ENCODE measurements around the gene ALK.

ALK gene

DNA sequence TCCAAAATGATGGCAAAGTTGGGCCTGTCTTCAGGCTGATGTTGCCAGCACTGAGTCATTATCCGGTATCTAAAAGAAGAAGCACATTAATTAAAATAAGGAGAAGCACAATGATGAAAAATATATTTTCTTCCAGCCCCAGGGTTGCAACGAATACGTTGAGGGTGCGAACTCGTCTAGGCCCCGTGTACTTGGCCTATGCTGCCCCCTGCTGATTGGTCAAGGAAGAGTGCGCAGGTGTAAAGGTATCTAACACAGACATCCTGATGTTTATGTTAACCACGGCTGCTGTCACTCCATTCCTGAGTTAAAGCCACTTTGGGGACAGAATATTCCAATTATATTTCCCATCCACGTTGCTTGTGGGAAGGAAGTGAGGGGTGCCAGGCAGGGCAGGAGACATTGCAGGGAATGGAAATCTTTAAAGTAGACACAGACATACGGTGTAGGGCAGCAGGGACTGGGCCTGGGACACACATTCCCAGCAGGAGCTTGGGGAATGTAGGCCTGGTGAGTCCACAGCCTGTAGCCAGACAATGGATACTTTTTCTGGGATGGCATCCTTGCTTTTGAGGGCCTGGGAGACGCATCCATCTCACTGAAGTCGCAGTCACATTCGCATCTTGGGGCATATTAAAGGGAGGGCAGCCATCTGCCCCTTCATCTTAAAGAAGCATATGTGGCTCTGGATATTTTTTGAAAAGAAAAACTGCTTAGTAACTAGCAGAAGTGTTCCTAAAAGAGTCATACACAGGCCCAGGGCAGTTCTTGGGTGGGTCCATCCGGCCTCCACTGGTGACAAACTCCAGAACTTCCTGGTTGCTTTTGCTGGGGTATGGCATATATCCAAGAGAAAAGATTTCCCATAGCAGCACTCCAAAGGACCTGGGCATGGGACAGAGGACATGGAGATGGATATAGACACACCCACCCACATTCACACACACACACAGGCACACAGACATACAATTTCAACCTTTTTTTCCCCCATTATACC, 724.3 kb downstream of the ALK start:
- Histone ChIP-seq H3K27me3 (no peaks in the 10 kb centered on the region), H3K36me3 (no peaks in the 10 kb centered on the region), H3K27ac (no peak overlapping the region), H4K20me1 (no peaks in the 10 kb centered on the region), H3K4me2 (no peak overlapping the region), H3K9me3 (no peaks in the 10 kb centered on the region), H3K4me3 (no peak overlapping the region), H3K4me1 (no peaks in the 10 kb centered on the region), H3K9ac (no peak overlapping the region)
- no peak for TF ChIP-seq Cebpa-rat (IDR thresholded peaks at IDR 0.05)

DNA sequence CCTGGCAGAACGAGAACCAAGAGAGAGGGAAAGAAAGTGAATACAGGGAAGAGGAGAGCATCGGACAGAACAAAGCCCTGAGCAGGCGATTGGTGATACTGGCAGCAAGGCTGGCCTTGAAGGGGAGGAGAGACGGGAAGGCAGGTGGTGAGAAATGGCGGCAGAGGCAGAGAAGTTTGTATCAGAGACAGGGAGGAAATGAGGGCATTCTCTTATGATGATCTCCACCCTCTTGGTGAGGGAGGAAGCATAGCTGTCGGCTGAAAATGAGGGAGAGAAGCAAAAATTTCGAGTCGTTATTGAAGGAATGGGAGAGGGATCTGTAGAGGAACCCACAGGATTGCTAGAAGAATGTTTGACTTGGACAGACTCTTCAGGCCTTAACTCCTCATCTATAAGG, 725.6 kb downstream of the ALK start:
- Histone ChIP-seq H4K20me1 (no peaks in the 10 kb centered on the region), H3K4me1 (no peaks in the 10 kb centered on the region), H3K4me3 (no peak overlapping the region), H3K27ac (no peak overlapping the region), H3K4me2 (no peak overlapping the region), H3K9ac (no peak overlapping the region), H3K27me3 (no peaks in the 10 kb centered on the region), H3K36me3 (no peaks in the 10 kb centered on the region), H3K9me3 (no peaks in the 10 kb centered on the region)
- TF ChIP-seq Cebpa-rat (IDR thresholded peaks at IDR 0.05): no peak

DNA sequence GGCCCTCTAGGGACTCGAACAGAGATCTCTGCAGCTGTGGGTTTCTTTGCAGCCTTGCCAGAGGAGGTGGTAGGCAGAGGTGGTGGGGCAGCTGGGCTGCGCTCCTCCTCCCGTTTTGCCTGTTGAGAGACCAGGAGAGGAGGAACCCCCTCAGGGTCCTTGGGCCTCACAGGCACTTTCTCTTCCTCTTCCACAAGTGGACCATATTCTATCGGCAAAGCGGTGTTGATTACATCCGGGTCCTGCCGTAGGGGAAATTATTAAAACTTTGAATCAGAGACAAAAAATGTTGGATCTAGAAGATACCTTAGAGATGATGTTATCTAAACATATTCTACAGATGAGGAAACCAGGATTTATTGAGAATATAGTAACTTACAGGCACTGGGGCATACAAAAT, 727.7 kb downstream of the ALK start:
- H3K36me3 ChIP-seq: no peaks in the 10 kb centered on the region
- 0 out of 2 replicates have a peak, but pooled peaks cover 8% of the 10 kb centered on the region for H3K4me1 ChIP-seq
- H3K4me3 ChIP-seq: no peak overlapping the region
- TF ChIP-seq Cebpa-rat (IDR thresholded peaks at IDR 0.05): no peak
- H4K20me1 ChIP-seq: no peaks in the 10 kb centered on the region
- H3K27ac ChIP-seq: no peak overlapping the region
- no peak overlapping the region for H3K4me2 ChIP-seq
- no peak overlapping the region for H3K9ac ChIP-seq
- H3K27me3 ChIP-seq: no peaks in the 10 kb centered on the region
- no peaks in the 10 kb centered on the region for H3K9me3 ChIP-seq

DNA sequence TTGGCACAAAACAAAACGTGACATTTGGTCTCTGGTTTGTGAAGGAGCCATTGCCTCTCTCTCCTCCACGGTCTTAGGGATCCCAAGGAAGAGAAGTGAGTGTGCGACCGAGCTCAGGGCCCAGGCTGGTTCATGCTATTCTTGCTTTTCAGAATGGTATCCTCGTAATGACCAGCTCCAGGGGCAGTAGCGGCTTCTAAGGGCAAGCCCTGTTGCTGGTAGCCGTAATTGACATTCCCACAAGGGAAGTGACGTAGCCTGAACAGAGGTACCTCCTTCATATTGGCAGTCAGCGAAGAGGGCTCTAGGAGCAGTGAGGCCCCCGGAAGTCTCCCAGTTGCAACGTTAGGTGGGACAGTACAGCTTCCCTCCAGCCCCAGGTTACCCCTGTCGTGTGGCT, 728.3 kb downstream of the ALK start:
- no peaks in the 10 kb centered on the region for H4K20me1 ChIP-seq
- H3K27ac ChIP-seq: no peak overlapping the region
- no peak overlapping the region for H3K4me3 ChIP-seq
- H3K36me3 ChIP-seq: no peaks in the 10 kb centered on the region
- H3K9me3 ChIP-seq: no peaks in the 10 kb centered on the region
- 0 out of 2 replicates have a peak, but pooled peaks cover 8% of the 10 kb centered on the region for H3K4me1 ChIP-seq
- no peak for TF ChIP-seq Cebpa-rat (IDR thresholded peaks at IDR 0.05)
- H3K27me3 ChIP-seq: no peaks in the 10 kb centered on the region
- H3K4me2 ChIP-seq: no peak overlapping the region
- no peak overlapping the region for H3K9ac ChIP-seq

DNA sequence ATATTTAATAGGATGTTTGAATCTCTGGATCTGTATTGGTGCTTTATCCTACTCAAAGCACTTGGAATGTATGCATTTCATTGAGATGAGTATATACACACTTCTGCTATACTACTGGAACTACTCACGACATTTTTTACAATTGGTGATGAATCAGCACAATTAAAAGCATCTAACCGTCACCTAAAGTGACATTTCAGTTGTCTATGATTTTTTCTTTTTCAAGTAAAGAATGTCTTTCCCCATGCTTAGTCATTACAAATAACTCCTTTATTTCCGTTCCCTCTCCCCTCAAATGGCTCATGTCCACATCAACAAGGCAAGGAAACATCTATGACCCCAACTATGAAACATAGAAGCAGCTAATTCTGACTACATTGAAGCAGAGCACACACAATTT, 728.9 kb downstream of the ALK start:
- Histone ChIP-seq H3K9me3 (peaks cover 5% of the 10 kb centered on the region), H3K4me2 (no peak overlapping the region), H4K20me1 (no peaks in the 10 kb centered on the region), H3K27ac (no peak overlapping the region), H3K27me3 (no peaks in the 10 kb centered on the region), H3K4me3 (no peak overlapping the region), H3K9ac (no peak overlapping the region), H3K36me3 (no peaks in the 10 kb centered on the region), H3K4me1 (0 out of 2 replicates have a peak, but pooled peaks cover 8% of the 10 kb centered on the region)
- no peak for TF ChIP-seq Cebpa-rat (IDR thresholded peaks at IDR 0.05)

GRCh38 chr2:29191817-29192216, 729.6 kb downstream of the ALK start:
- Histone ChIP-seq H3K36me3 (no peaks in the 10 kb centered on the region), H3K9ac (no peak overlapping the region), H3K27me3 (no peaks in the 10 kb centered on the region), H3K4me3 (no peak overlapping the region), H3K9me3 (peaks cover 11% of the 10 kb centered on the region), H3K4me1 (0 out of 2 replicates have a peak, but pooled peaks cover 8% of the 10 kb centered on the region), H4K20me1 (no peaks in the 10 kb centered on the region), H3K4me2 (no peak overlapping the region), H3K27ac (no peak overlapping the region)
- no peak for TF ChIP-seq Cebpa-rat (IDR thresholded peaks at IDR 0.05)

- H3K36me3 ChIP-seq: no peaks in the 10 kb centered on the region
- H3K27ac ChIP-seq: no peak overlapping the region
- no peak for TF ChIP-seq Cebpa-rat (IDR thresholded peaks at IDR 0.05)
- H3K9me3 ChIP-seq: peaks cover 11% of the 10 kb centered on the region
- no peak overlapping the region for H3K4me3 ChIP-seq
- H3K4me2 ChIP-seq: no peak overlapping the region
- no peak overlapping the region for H3K9ac ChIP-seq
- H3K4me1 ChIP-seq: 0 out of 2 replicates have a peak, but pooled peaks cover 8% of the 10 kb centered on the region
- H3K27me3 ChIP-seq: no peaks in the 10 kb centered on the region
- H4K20me1 ChIP-seq: no peaks in the 10 kb centered on the region
Measured at GRCh38 chr2:29189052-29189451, 732.3 kb downstream of the ALK start.

- Histone ChIP-seq H3K27ac (no peak overlapping the region), H3K4me1 (0 out of 2 replicates have a peak, but pooled peaks cover 8% of the 10 kb centered on the region), H3K36me3 (no peaks in the 10 kb centered on the region), H4K20me1 (no peaks in the 10 kb centered on the region), H3K9ac (no peak overlapping the region), H3K9me3 (peaks cover 11% of the 10 kb centered on the region), H3K27me3 (no peaks in the 10 kb centered on the region), H3K4me2 (no peak overlapping the region), H3K4me3 (no peak overlapping the region)
- no peak for TF ChIP-seq Cebpa-rat (IDR thresholded peaks at IDR 0.05)
Measured at GRCh38 chr2:29187926-29188325, 733.5 kb downstream of the ALK start.

- Histone ChIP-seq H3K4me1 (0 out of 2 replicates have a peak, but pooled peaks cover 8% of the 10 kb centered on the region), H3K9me3 (peaks cover 11% of the 10 kb centered on the region), H3K36me3 (no peaks in the 10 kb centered on the region), H3K4me3 (no peak overlapping the region), H4K20me1 (no peaks in the 10 kb centered on the region), H3K27me3 (no peaks in the 10 kb centered on the region), H3K27ac (no peak overlapping the region), H3K4me2 (no peak overlapping the region), H3K9ac (no peak overlapping the region)
- no peak for TF ChIP-seq Cebpa-rat (IDR thresholded peaks at IDR 0.05)
Measured at GRCh38 chr2:29186817-29187216, 734.6 kb downstream of the ALK start.

DNA sequence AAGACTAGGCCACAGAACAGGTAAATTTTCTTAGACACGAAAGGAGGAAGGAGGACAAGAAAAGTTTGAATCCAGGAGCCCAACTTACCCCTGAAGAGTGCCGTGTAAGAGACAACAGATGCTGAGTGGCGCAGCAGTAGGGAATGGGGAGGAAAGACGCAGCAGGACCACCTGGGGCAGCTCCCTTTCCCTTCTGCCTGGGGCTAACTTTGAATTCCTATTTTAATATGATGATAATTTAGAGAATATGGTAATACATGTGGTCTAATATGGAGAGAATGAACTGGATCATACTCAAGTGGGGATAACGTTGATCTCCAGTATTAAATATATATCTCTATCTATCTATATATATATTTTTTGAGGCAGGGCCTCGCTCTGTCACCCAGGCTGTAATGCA, 736.9 kb downstream of the ALK start:
- H3K27ac ChIP-seq: no peak overlapping the region
- no peak overlapping the region for H3K4me2 ChIP-seq

More for the DNA sequence above, 736.9 kb downstream of the ALK start:
- H3K36me3 ChIP-seq: no peaks in the 10 kb centered on the region
- H4K20me1 ChIP-seq: no peaks in the 10 kb centered on the region
- peaks cover 11% of the 10 kb centered on the region for H3K9me3 ChIP-seq
- H3K9ac ChIP-seq: no peak overlapping the region
- H3K27me3 ChIP-seq: no peaks in the 10 kb centered on the region
- no peak for TF ChIP-seq Cebpa-rat (IDR thresholded peaks at IDR 0.05)
- no peak overlapping the region for H3K4me3 ChIP-seq
- 0 out of 2 replicates have a peak, but pooled peaks cover 7% of the 10 kb centered on the region for H3K4me1 ChIP-seq

All from BLaER1 (cell line).